Gastroesophageal sphincter (tissue), 4 donors: ENCODE results near the gene ILK. TPM values are rescaled to one million over a fixed set of nuclear protein-coding genes. Genes with fewer than 3 reads are reported as not detected.
A peak's percentile ranks its signal among the peaks of the same experiment; 100 is the strongest.

Source experiments
- ATAC-seq: fragments of 150-250 bp; one replicate; pipeline ENCODE4 v1.9.1; 2016; ENCODE audit warnings: mild to moderate bottlenecking, moderate library complexity
- H3K27ac ChIP-seq, 4 donors: fragments of 200-600 bp; sonication (generic) in 3 of 4; 1 replicate in 3 of 4; 2 replicates in 1 of 4; pipeline ENCODE4 v1.5.1; 2016 to 2019
- H3K27me3 ChIP-seq: fragments of 200-600 bp; sonication (generic); one replicate; pipeline ENCODE4 v1.5.1; 2019
- H3K36me3 ChIP-seq, 2 donors: fragments of 200-600 bp; sonication (generic); one replicate each; pipeline ENCODE4 v1.5.1; 2019; ENCODE audit warnings: control low read depth in 1 of 2
- H3K4me1 ChIP-seq, 3 donors: fragments of 200-600 bp; sonication (generic); 1 replicate in 2 of 3; 2 replicates in 1 of 3; pipeline ENCODE4 v1.5.1; 2016 to 2019; ENCODE audit warnings: control low read depth in 2 of 3
- H3K4me3 ChIP-seq, 2 donors: fragments of 200-600 bp; sonication (generic); one replicate each; pipeline ENCODE4 v1.5.1; 2019; ENCODE audit warnings: mild to moderate bottlenecking in 1 of 2, moderate library complexity in 1 of 2
- H3K9me3 ChIP-seq, 3 donors: fragments of 200-600 bp; sonication (generic); one replicate each; pipeline ENCODE4 v1.5.1; 2017 to 2019; ENCODE audit warnings: control low read depth in 2 of 3
- CTCF ChIP-seq, 4 experiments: fragments of 200-600 bp in 2 of 4; fragments of 450-650 bp in 2 of 4; sonication (generic) in 1 of 4; IDR thresholded peaks; one replicate each; pipeline ENCODE4 v1.5.1; 2017 to 2019; ENCODE audit warnings: antibody characterized with exemption in 4 of 4, mild to moderate bottlenecking in 2 of 4, moderate library complexity in 2 of 4
- EP300 ChIP-seq: sonication (generic); formaldehyde crosslinking; IDR thresholded peaks from one replicate; pipeline ENCODE4 v1.6.1; 2017; ENCODE audit warnings: antibody characterized with exemption, mild to moderate bottlenecking
- POLR2A ChIP-seq, 2 donors: fragments of 450-650 bp; IDR thresholded peaks; one replicate each; pipeline ENCODE4 v1.6.1; 2017; ENCODE audit warnings: antibody characterized with exemption in 2 of 2, mild to moderate bottlenecking in 2 of 2, moderate library complexity in 1 of 2
- POLR2AphosphoS5 ChIP-seq: sonication (generic); formaldehyde crosslinking; IDR thresholded peaks from one replicate; pipeline ENCODE4 v1.6.1; 2017; ENCODE audit warnings: antibody characterized with exemption
- WGBS, 2 donors: methylation state at CpG; one replicate each; pipeline ENCODE4 v1.1.5; 2018; ENCODE audit warnings: low coverage in 1 of 2; 5-methylcytosine and 5-hydroxymethylcytosine counted together
- total RNA-seq, 4 donors: library from RNA; depleted of rRNA; stranded (reverse); fragments of >200 nt; gene quantifications; one replicate each; pipeline ENCODE4 v1.1.0, GENCODE V29; 2016

ILK gene
- total RNA-seq, 4 donors from 2014 or later, result 395 to 658 (median 466) TPM

DNA sequence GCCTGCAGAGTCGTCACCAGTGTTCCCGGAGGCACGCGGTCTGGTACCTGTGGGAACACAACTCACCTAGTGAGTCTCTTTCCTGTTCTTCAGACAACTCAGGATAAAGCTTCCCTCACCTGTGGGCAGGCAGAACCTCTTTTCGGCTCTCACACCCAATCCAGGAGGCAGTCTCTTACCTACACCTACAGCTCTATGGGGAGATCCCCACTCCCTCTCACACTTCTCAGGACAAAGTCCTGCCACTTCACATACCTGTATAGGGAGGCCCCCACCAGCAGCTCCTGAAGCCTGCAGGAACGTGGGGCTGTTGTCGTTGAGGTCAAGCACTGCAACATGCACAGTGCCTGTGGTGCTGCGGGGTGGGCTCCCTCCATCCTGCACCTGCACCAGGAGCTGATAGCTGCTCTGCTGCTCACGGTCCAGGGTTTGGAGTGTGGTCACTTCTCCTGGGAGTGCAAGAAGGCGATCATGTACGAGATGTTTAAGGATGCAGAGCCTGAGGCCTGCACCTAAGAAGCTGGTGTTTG, 27.9 kb downstream of the ILK start:
- H3K27me3 ChIP-seq, result no peaks in the 10 kb centered on the region
- no peak overlapping the region for H3K27ac ChIP-seq
- ATAC-seq, result no peak
- peaks cover 0 to 35% (median 19%) of the 10 kb centered on the region in 3 donors for H3K4me1 ChIP-seq
- 72 to 74% methylated on average over 5 of the region's 11 CpGs for WGBS, 2 donors
- TF ChIP-seq EP300, result no peak
- no peak for TF ChIP-seq POLR2AphosphoS5
- no peak for TF ChIP-seq POLR2A (IDR thresholded peaks at IDR 0.05)
- H3K9me3 ChIP-seq, result no peaks in the 10 kb centered on the region
- H3K36me3 ChIP-seq, result peaks cover 0 to 76% of the 10 kb centered on the region in 2 donors
- H3K4me3 ChIP-seq, result no peak overlapping the region

GRCh38 chr11:6632116-6633073, 28.8 kb downstream of the ILK start:
- H3K4me1 ChIP-seq, result peaks cover 0 to 45% (median 25%) of the 10 kb centered on the region in 3 donors
- H3K9me3 ChIP-seq, result no peaks in the 10 kb centered on the region
- ATAC-seq, result no peak
- H3K27ac ChIP-seq, result no peak overlapping the region
- no peaks in the 10 kb centered on the region for H3K27me3 ChIP-seq
- WGBS, 2 donors, result 90 to 100% methylated on average over 2 to 3 of the region's 29 CpGs
- no peak for TF ChIP-seq POLR2AphosphoS5
- no peak for TF ChIP-seq POLR2A (IDR thresholded peaks at IDR 0.05)
- TF ChIP-seq EP300, result no peak
- no peak for TF ChIP-seq CTCF (IDR thresholded peaks at IDR 0.05)
- no peak overlapping the region for H3K4me3 ChIP-seq
- peaks cover 0 to 67% of the 10 kb centered on the region in 2 donors for H3K36me3 ChIP-seq

GRCh38 chr11:6633422-6634408, 30.1 kb downstream of the ILK start:
- ATAC-seq, result no peak
- no peak overlapping the region for H3K4me3 ChIP-seq
- H3K27ac ChIP-seq, result peak overlapping the region in 1 of 4 donors; percentile 68
- peaks cover 0 to 53% of the 10 kb centered on the region in 2 donors for H3K36me3 ChIP-seq
- TF ChIP-seq POLR2AphosphoS5 (no peak), EP300 (no peak), CTCF (IDR thresholded peaks at IDR 0.05) (no peak), POLR2A (IDR thresholded peaks at IDR 0.05) (no peak)
- 64 to 80% methylated on average over 2 to 8 of the region's 16 CpGs for WGBS, 2 donors
- no peaks in the 10 kb centered on the region for H3K9me3 ChIP-seq
- peaks cover 6 to 58% (median 35%) of the 10 kb centered on the region in 3 donors for H3K4me1 ChIP-seq
- H3K27me3 ChIP-seq, result no peaks in the 10 kb centered on the region

GRCh38 chr11:6634534-6634933, 31.0 kb downstream of the ILK start:
- Histone ChIP-seq H3K4me1 (peaks cover 7 to 66% (median 41%) of the 10 kb centered on the region in 3 donors), H3K36me3 (peaks cover 0 to 46% of the 10 kb centered on the region in 2 donors), H3K4me3 (no peak overlapping the region), H3K27ac (peak overlapping the region in 3 of 4 donors; percentile 68 to 78 (median 74)), H3K9me3 (no peaks in the 10 kb centered on the region), H3K27me3 (no peaks in the 10 kb centered on the region)
- no peak for TF ChIP-seq POLR2AphosphoS5
- ATAC-seq, result no peak
- 78 to 83% methylated on average over 1 of the region's 1 CpG for WGBS, 2 donors

DNA sequence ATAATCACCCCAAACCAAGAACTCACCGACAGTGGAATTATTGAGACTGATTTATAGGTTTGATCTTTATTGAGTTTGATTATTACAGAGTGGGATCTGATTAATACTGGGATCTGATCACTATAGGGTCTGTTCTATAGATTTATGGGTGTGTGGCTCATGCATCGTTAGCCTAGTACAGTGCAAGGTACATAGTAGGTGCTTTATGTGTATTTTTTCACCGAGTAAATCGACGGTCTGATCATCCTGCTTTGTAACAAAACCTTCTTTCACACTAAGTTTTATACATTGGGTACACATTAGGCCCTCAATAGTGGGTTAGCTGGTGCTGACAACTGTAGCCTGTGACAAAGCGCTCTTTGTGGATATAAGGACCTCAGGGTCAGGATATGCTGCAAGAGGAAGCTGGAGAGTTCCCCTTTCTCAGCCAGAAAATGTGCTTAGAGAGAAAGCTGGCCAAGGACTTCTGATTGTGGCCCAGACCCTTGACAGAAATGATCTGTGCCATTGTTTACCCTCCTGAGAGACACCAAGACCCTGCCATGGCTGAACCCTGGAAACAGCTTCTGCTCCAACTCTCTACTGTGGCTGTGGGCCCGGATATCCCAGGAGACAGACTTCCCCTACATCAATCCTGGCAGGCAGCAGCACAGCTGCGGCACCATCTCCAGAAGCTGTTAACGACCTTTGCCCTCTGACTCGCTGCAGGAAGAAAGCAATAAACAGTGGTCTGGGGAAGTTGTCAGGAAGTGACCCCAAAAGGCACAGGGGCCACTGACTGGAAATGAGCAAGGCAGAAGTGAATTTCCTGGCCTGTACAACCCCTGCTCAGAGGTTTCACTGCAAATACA, 31.7 kb downstream of the ILK start:
- Histone ChIP-seq H3K4me3 (no peak overlapping the region), H3K9me3 (no peaks in the 10 kb centered on the region), H3K4me1 (peaks cover 7 to 72% (median 41%) of the 10 kb centered on the region in 3 donors), H3K36me3 (peaks cover 0 to 46% of the 10 kb centered on the region in 2 donors), H3K27ac (peak overlapping the region; percentile 23 to 78 (median 71)), H3K27me3 (no peaks in the 10 kb centered on the region)
- peak; percentile 68 for TF ChIP-seq POLR2AphosphoS5
- no peak for TF ChIP-seq EP300
- no peak for TF ChIP-seq CTCF (IDR thresholded peaks at IDR 0.05)
- no peak for TF ChIP-seq POLR2A (IDR thresholded peaks at IDR 0.05)
- WGBS, 2 donors, result 46 to 52% methylated on average over 5 to 6 of the region's 10 CpGs
- ATAC-seq, result peak; percentile 59
